ENCODE results near the gene PRKCZ.
A peak's percentile ranks its signal among the peaks of the same experiment; 100 is the strongest.

PRKCZ gene

GRCh38 chr1:2049718-2050431, at the start of gene PRKCZ:
PRKCZ (plus strand) TSS chr1:2050411; CDS start chr1:2050631, 220 bp downstream.
- DNase-seq, result peak; percentile 94 to 96

GRCh38 chr1:2000432-2000831, 49.8 kb upstream of the PRKCZ start:
- no peak for DNase-seq

GRCh38 chr1:2000850-2001249, 49.4 kb upstream of the PRKCZ start:
- DNase-seq, result no peak

GRCh38 chr1:2001773-2002411, 48.3 kb upstream of the PRKCZ start:
- DNase-seq, result no peak

- peak; percentile 36 to 56 for DNase-seq
Measured at GRCh38 chr1:2003541-2004131, 46.6 kb upstream of the PRKCZ start, which contains the start of gene CFAP74. CFAP74 (minus strand) TSS chr1:2003786; CDS start chr1:1990956, 12,830 bp downstream.

GRCh38 chr1:2004856-2005255, 45.4 kb upstream of the PRKCZ start:
- DNase-seq, result no peak

- DNase-seq, result no peak
Measured at GRCh38 chr1:2009101-2010053, 40.8 kb upstream of the PRKCZ start.

GRCh38 chr1:2014181-2014580, 36.0 kb upstream of the PRKCZ start:
- DNase-seq, result no peak

- no peak for DNase-seq
Measured at GRCh38 chr1:2014741-2015735, 35.2 kb upstream of the PRKCZ start.

- no peak for DNase-seq
Measured at GRCh38 chr1:2016123-2016522, 34.1 kb upstream of the PRKCZ start.

GRCh38 chr1:2018217-2019171, 31.7 kb upstream of the PRKCZ start:
- DNase-seq, result no peak

- peak in 1 of 2 experiments; percentile 29 for DNase-seq
Measured at GRCh38 chr1:2019172-2019543, 31.1 kb upstream of the PRKCZ start, which contains the start of gene GABRD. GABRD (plus strand) TSS chr1:2019345; CDS start chr1:2019424, 79 bp downstream.

- DNase-seq, result no peak
Measured at GRCh38 chr1:2019571-2020309, 30.5 kb upstream of the PRKCZ start.

- DNase-seq, result no peak
Measured at GRCh38 chr1:2020310-2020655, 29.9 kb upstream of the PRKCZ start.

GRCh38 chr1:2021550-2021949, 28.7 kb upstream of the PRKCZ start:
- DNase-seq, result no peak

- no peak for DNase-seq
Measured at GRCh38 chr1:2022063-2022770, 28.0 kb upstream of the PRKCZ start.

- no peak for DNase-seq
Measured at GRCh38 chr1:2023187-2023586, 27.0 kb upstream of the PRKCZ start.

GRCh38 chr1:2024451-2024850, 25.8 kb upstream of the PRKCZ start:
- no peak for DNase-seq

- no peak for DNase-seq
Measured at GRCh38 chr1:2024887-2025286, 25.3 kb upstream of the PRKCZ start.

All from activated T-cell treated with anti-CD3 and anti-CD28 coated beads, Interleukin-2, amount 50 U/mL, for 48 hours (primary cell).